Subcutaneous abdominal adipose tissue (tissue), 5 donors: ENCODE results near the gene SH2D4B.
"Not testable (repeated sequence)": the region's sequence is repeated elsewhere in the genome, so short reads cannot be mapped to it uniquely, and the experiment has no call there.

Source experiments
- H3K27ac ChIP-seq: one replicate; pipeline ENCODE4 v1.7.0; 2013; ENCODE audit warnings: low read depth, mild to moderate bottlenecking, inconsistent platforms, low read length, moderate library complexity
- H3K27me3 ChIP-seq, 5 donors: one replicate each; pipeline ENCODE4 v1.7.0; 2013; ENCODE audit warnings: low read length in 5 of 5, inconsistent platforms in 1 of 5; ENCODE audit not compliant: control insufficient read depth in 5 of 5, insufficient read depth in 4 of 5
- H3K36me3 ChIP-seq, 5 donors: one replicate each; pipeline ENCODE4 v1.7.0; 2013; ENCODE audit warnings: low read length in 5 of 5; ENCODE audit not compliant: control insufficient read depth in 5 of 5, insufficient read depth in 5 of 5
- H3K4me1 ChIP-seq, 5 donors: one replicate each; pipeline ENCODE4 v1.7.0; 2013; ENCODE audit warnings: low read length in 5 of 5, mild to moderate bottlenecking in 3 of 5, moderate library complexity in 1 of 5; ENCODE audit not compliant: control insufficient read depth in 5 of 5, insufficient read depth in 5 of 5
- H3K4me3 ChIP-seq, 5 donors: one replicate each; pipeline ENCODE4 v1.7.0; 2013; ENCODE audit warnings: low read length in 5 of 5, low read depth in 1 of 5
- H3K9ac ChIP-seq, 5 donors: one replicate each; pipeline ENCODE4 v1.7.0; 2013; ENCODE audit warnings: low read length in 5 of 5, mild to moderate bottlenecking in 4 of 5, moderate library complexity in 3 of 5
- H3K9me3 ChIP-seq, 5 donors: one replicate each; pipeline ENCODE4 v1.7.0; 2013; ENCODE audit warnings: low read length in 5 of 5; ENCODE audit not compliant: control insufficient read depth in 5 of 5
- donor health status: healthy.
- donor health status: healthy.
- donor health status: healthy.
- donor health status: healthy.
- donor health status: healthy.

The SH2D4B gene

GRCh38 chr10:80542053-80542452 lies 4.4 kb downstream of the SH2D4B start:
- peaks cover 0 to 37% (median 6%) of the 10 kb centered on the region in 5 donors for H3K4me1 ChIP-seq
- H3K27me3 ChIP-seq, result peaks cover 0 to 3% (median 0%) of the 10 kb centered on the region in 5 donors
- H3K9ac ChIP-seq, result no peak overlapping the region
- no peak overlapping the region for H3K4me3 ChIP-seq
- H3K9me3 ChIP-seq, result no peaks in the 10 kb centered on the region
- no peaks in the 10 kb centered on the region for H3K36me3 ChIP-seq
- peak overlapping the region; percentile 58 for H3K27ac ChIP-seq

GRCh38 chr10:80542652-80543318 lies 5.1 kb downstream of the SH2D4B start:
- Histone ChIP-seq H3K9me3 (no peaks in the 10 kb centered on the region), H3K36me3 (no peaks in the 10 kb centered on the region), H3K4me3 (no peak overlapping the region), H3K4me1 (peaks cover 0 to 37% (median 2%) of the 10 kb centered on the region in 5 donors), H3K9ac (no peak overlapping the region), H3K27me3 (peaks cover 0 to 3% (median 0%) of the 10 kb centered on the region in 5 donors), H3K27ac (no peak overlapping the region)

GRCh38 chr10:80543319-80543672 lies 5.6 kb downstream of the SH2D4B start:
- H3K27me3 ChIP-seq, H3K4me3 ChIP-seq, H3K27ac ChIP-seq: not testable (repeated sequence)

GRCh38 chr10:80544316-80544953 lies 6.7 kb downstream of the SH2D4B start:
- no peaks in the 10 kb centered on the region for H3K9me3 ChIP-seq
- peaks cover 0 to 3% (median 0%) of the 10 kb centered on the region in 5 donors for H3K27me3 ChIP-seq
- H3K27ac ChIP-seq, result no peak overlapping the region
- H3K9ac ChIP-seq, result no peak overlapping the region
- H3K4me1 ChIP-seq, result peaks cover 0 to 44% (median 2%) of the 10 kb centered on the region in 5 donors
- H3K36me3 ChIP-seq, result no peaks in the 10 kb centered on the region
- no peak overlapping the region for H3K4me3 ChIP-seq

More at GRCh38 chr10:80543319-80543672, 5.6 kb downstream of the SH2D4B start:
- not testable (repeated sequence) for H3K9ac ChIP-seq, H3K36me3 ChIP-seq, H3K9me3 ChIP-seq
- H3K4me1 ChIP-seq, result peaks cover 0 to 38% (median 2%) of the 10 kb centered on the region in 5 donors

- Histone ChIP-seq H3K27ac (no peak overlapping the region), H3K36me3 (no peaks in the 10 kb centered on the region), H3K4me3 (no peak overlapping the region), H3K4me1 (peaks cover 0 to 38% (median 2%) of the 10 kb centered on the region in 5 donors), H3K9ac (no peak overlapping the region), H3K9me3 (no peaks in the 10 kb centered on the region), H3K27me3 (peaks cover 0 to 3% (median 0%) of the 10 kb centered on the region in 5 donors)
These were observed 7.7 kb downstream of the SH2D4B start for GRCh38 chr10:80545258-80545881.

GRCh38 chr10:80552151-80552646 lies 14.5 kb downstream of the SH2D4B start:
- H3K4me3 ChIP-seq, result peak overlapping the region in 1 of 5 donors; percentile 2
- H3K27me3 ChIP-seq, result no peaks in the 10 kb centered on the region
- no peak overlapping the region for H3K9ac ChIP-seq
- peak overlapping the region; percentile 66 for H3K27ac ChIP-seq
- H3K9me3 ChIP-seq, result no peaks in the 10 kb centered on the region
- no peaks in the 10 kb centered on the region for H3K36me3 ChIP-seq
- H3K4me1 ChIP-seq, result peaks cover 7 to 34% (median 10%) of the 10 kb centered on the region in 5 donors

- H3K27ac ChIP-seq, result no peak overlapping the region
- H3K4me1 ChIP-seq, result peaks cover 7 to 26% (median 10%) of the 10 kb centered on the region in 5 donors
- no peak overlapping the region for H3K9ac ChIP-seq
- H3K4me3 ChIP-seq, result no peak overlapping the region
- H3K36me3 ChIP-seq, result no peaks in the 10 kb centered on the region
- no peaks in the 10 kb centered on the region for H3K27me3 ChIP-seq
- H3K9me3 ChIP-seq, result no peaks in the 10 kb centered on the region
These were observed 15.7 kb downstream of the SH2D4B start for GRCh38 chr10:80553436-80553835.

GRCh38 chr10:80554050-80554449 lies 16.3 kb downstream of the SH2D4B start:
- Histone ChIP-seq H3K9me3 (no peaks in the 10 kb centered on the region), H3K4me3 (no peak overlapping the region), H3K9ac (no peak overlapping the region), H3K27me3 (no peaks in the 10 kb centered on the region), H3K4me1 (peaks cover 7 to 22% (median 10%) of the 10 kb centered on the region in 5 donors), H3K36me3 (no peaks in the 10 kb centered on the region), H3K27ac (no peak overlapping the region)

GRCh38 chr10:80555415-80555814 lies 17.7 kb downstream of the SH2D4B start:
- no peaks in the 10 kb centered on the region for H3K27me3 ChIP-seq
- peaks cover 7 to 16% (median 10%) of the 10 kb centered on the region in 5 donors for H3K4me1 ChIP-seq
- H3K4me3 ChIP-seq, result no peak overlapping the region
- H3K27ac ChIP-seq, result no peak overlapping the region
- no peak overlapping the region for H3K9ac ChIP-seq
- no peaks in the 10 kb centered on the region for H3K9me3 ChIP-seq
- no peaks in the 10 kb centered on the region for H3K36me3 ChIP-seq

GRCh38 chr10:80561950-80562349 lies 24.2 kb downstream of the SH2D4B start:
- Histone ChIP-seq H3K4me1 (no peaks in the 10 kb centered on the region), H3K36me3 (no peaks in the 10 kb centered on the region), H3K9ac (no peak overlapping the region), H3K27me3 (no peaks in the 10 kb centered on the region), H3K9me3 (no peaks in the 10 kb centered on the region), H3K4me3 (no peak overlapping the region), H3K27ac (no peak overlapping the region)
